ENCODE results near the gene ANXA8. TPM values are rescaled to one million over a fixed set of nuclear protein-coding genes. Genes with fewer than 3 reads are reported as not detected.
"Not testable (repeated sequence)": the region's sequence is repeated elsewhere in the genome, so short reads cannot be mapped to it uniquely, and the experiment has no call there.

Gene ANXA8, protein sequence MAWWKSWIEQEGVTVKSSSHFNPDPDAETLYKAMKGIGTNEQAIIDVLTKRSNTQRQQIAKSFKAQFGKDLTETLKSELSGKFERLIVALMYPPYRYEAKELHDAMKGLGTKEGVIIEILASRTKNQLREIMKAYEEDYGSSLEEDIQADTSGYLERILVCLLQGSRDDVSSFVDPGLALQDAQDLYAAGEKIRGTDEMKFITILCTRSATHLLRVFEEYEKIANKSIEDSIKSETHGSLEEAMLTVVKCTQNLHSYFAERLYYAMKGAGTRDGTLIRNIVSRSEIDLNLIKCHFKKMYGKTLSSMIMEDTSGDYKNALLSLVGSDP
- not detected in 2 replicates for total RNA-seq (2013; cell fraction: nucleolus; rRNA removed)
- total RNA-seq (2014; rRNA removed) (0.16 and 0.45 TPM in 2 replicates), total RNA-seq (2014; rRNA removed; fragmentation: Illumina TruSeq; extraction: Trizol) (0.13 TPM in 1 of 2 replicates, not detected in the other), total RNA-seq (2021) (0.19 TPM in 1 of 2 replicates, not detected in the other), polyA plus RNA-seq (2011; rRNA removed) (not detected in 2 replicates), polyA plus RNA-seq (2014; fragmentation: Illumina TruSeq; extraction: Trizol) (0.19 TPM in 1 of 2 replicates, not detected in the other), polyA plus RNA-seq (2014; fragmentation: Nextera tagmentation; extraction: Ambion mirVana) (under 1 TPM in 1 of 2 experiments, not detected in 1; 0.53 TPM), polyA plus RNA-seq (2014; rRNA removed) (0.41 and 0.43 TPM in 2 replicates), polyA plus RNA-seq (2016; fragmentation: Nextera tagmentation; extraction: Ambion mirVana) (under 1 TPM; 0.10 to 0.47 TPM), polyA minus RNA-seq (2011; rRNA and poly(A)+ RNA removed) (0.22 TPM in 1 of 2 replicates, not detected in the other), Bru-seq, nascent RNA (percentile 4 among the genes with signal in this experiment), BruChase-seq, experiment 1, labeled RNA remaining after a 6-hour chase (percentile 4 among the genes with signal in this experiment), BruChase-seq, experiment 2, labeled RNA remaining after a 2-hour chase (not detected)
- polyA plus RNA-seq (2011; ENCODE audit: low read depth): not detected
- not detected in 2 replicates for polyA plus RNA-seq (2011; cell fraction: cytosol; rRNA removed)
- polyA plus RNA-seq (2011; cell fraction: nucleus; rRNA removed): not detected in 2 replicates
- polyA plus RNA-seq (2012): 0.13 TPM in 1 of 2 replicates, not detected in the other
- 0.94 TPM in 1 of 2 replicates, not detected in the other for polyA minus RNA-seq (2011; cell fraction: cytosol; rRNA and poly(A)+ RNA removed)
- 0.38 TPM in 1 of 2 replicates, not detected in the other for polyA minus RNA-seq (2011; cell fraction: nucleus; rRNA and poly(A)+ RNA removed)
- long read RNA-seq, experiment 1: 0 reads
- long read RNA-seq, experiment 2: 0 reads

DNA sequence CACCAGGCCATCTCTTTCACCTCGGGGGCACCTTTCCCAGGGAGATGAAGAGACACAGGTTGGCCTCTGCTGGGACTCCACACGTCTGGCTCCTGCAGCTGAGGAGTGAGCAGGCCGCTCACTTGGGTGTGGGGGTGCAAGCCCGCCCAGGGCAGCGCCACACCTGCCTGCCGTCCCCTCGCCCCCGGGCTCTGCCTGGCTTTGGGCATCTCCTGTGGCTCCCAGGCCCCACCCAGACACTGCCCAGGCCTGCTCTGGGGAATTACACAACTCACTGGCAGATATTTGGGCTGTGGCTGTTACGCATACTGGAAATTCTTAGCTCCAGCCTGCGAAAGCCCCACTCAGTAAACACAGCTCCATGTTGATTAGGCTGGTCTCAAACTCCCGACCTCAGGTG lies at the start of gene ANXA8:
Gene ANXA8, minus strand, starts transcription at position 193 of the 400 bp plus-strand sequence. Its CDS starts 182 bp downstream, at position 11.
- in situ Hi-C loops (cut with MboI); RAD21 ChIA-PET (ENCODE audit: unreplicated experiment); BruUV-seq (replicated peaks); POLR2A ChIA-PET; H3K4me3 ChIP-seq; FAIRE-seq; H3K4me2 ChIP-seq (ENCODE audit: control insufficient read depth, insufficient read depth); intact Hi-C loops (cut with micrococcal nuclease; ENCODE audit: unreplicated experiment); H3K27ac ChIP-seq (ENCODE audit: control insufficient read depth, insufficient read depth); H4K20me1 ChIP-seq (ENCODE audit: control insufficient read depth, insufficient read depth); H3K4me1 ChIP-seq (ENCODE audit: control insufficient read depth, insufficient read depth, low read length); H3K9ac ChIP-seq (ENCODE audit: control insufficient read depth, insufficient read depth, low read length); DNase-seq (ENCODE audit: low read depth, low spot score); H2AFZ ChIP-seq (ENCODE audit: control insufficient read depth, low read depth, low read length); ATAC-seq; H3K27me3 ChIP-seq (replicated peaks in 1 of 2; ENCODE audit: control insufficient read depth in 2 of 2, insufficient read depth in 2 of 2, low read length in 1 of 2); H3K79me2 ChIP-seq (ENCODE audit: control insufficient read depth, insufficient read depth, low read length); CTCF ChIA-PET; H3K9me3 ChIP-seq (replicated peaks; ENCODE audit: control insufficient read depth, insufficient read depth, low read length); SMC1A ChIA-PET (ENCODE audit: uncharacterized antibody, unreplicated experiment); H3K36me3 ChIP-seq (ENCODE audit: control insufficient read depth in 2 of 2, insufficient read depth in 2 of 2, low read length in 1 of 2): not testable (repeated sequence)
- WGBS (ENCODE audit: insufficient coverage, insufficient replicate concordance, low lambda C conversion rate, missing lambda C conversion rate): 0% methylated on average over 3 of the region's 11 CpGs

DNA sequence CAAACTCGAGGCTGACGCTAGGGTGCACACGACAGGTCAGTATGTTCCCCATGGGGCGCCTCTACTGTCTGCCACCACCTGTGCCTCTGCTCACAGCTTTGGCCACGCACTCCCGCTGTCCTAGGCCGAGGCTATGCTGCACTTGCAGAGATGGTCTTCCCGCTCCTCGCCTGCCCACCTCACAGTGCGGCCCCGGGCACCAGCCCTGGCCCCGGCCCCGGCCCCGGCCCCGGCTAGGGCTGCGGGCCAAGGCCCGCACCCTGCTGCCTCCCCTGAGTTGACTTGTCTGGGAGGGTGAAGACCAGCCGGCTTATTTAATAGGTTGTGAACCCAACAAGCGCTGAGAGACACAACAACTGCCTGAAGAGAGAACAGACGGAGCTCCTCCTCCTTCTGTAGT lies 39.6 kb upstream of the ANXA8 start, which contains the start of gene AGAP9:
Gene AGAP9, minus strand, starts transcription at position 164 of the 400 bp plus-strand sequence. Its CDS starts 112 bp downstream, at position 52.
- CTCF ChIA-PET, FAIRE-seq: not testable (repeated sequence)

DNA sequence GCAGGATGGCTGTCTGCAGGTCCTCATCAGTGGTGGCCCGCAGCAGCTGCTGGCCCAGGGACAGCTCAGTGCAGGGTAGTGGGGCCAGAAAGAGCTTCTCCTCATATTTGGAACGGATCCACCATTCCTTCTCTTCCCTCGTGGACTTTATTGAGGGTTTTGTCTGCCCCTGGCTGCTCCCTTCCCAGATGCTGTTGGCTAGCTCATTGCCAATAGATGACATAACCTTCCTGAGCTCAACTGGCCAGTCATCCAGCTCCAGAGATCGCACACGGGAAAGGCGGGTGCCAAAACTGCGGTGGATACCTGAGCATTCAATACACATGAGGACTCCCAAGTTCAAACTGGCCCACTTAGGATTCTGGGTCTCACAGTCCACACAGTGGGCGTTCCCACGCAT lies 18.4 kb upstream of the ANXA8 start:
- H3K27ac ChIP-seq (ENCODE audit: control insufficient read depth, insufficient read depth); CTCF ChIA-PET; intact Hi-C loops (cut with micrococcal nuclease; ENCODE audit: unreplicated experiment); ATAC-seq; H3K79me2 ChIP-seq (ENCODE audit: control insufficient read depth, insufficient read depth, low read length); H3K27me3 ChIP-seq (replicated peaks in 1 of 2; ENCODE audit: control insufficient read depth in 2 of 2, insufficient read depth in 2 of 2, low read length in 1 of 2); H2AFZ ChIP-seq (ENCODE audit: control insufficient read depth, low read depth, low read length); H3K9me3 ChIP-seq (replicated peaks; ENCODE audit: control insufficient read depth, insufficient read depth, low read length); POLR2A ChIA-PET; SMC1A ChIA-PET (ENCODE audit: uncharacterized antibody, unreplicated experiment); H3K4me1 ChIP-seq (ENCODE audit: control insufficient read depth, insufficient read depth, low read length); H3K36me3 ChIP-seq (ENCODE audit: control insufficient read depth in 2 of 2, insufficient read depth in 2 of 2, low read length in 1 of 2); FAIRE-seq; H4K20me1 ChIP-seq (ENCODE audit: control insufficient read depth, insufficient read depth); RAD21 ChIA-PET (ENCODE audit: unreplicated experiment); DNase-seq (ENCODE audit: low read depth, low spot score); H3K4me2 ChIP-seq (ENCODE audit: control insufficient read depth, insufficient read depth); BruUV-seq (replicated peaks); H3K9ac ChIP-seq (ENCODE audit: control insufficient read depth, insufficient read depth, low read length); in situ Hi-C loops (cut with MboI); H3K4me3 ChIP-seq: not testable (repeated sequence)
- whole genome bisulfite sequencing (ENCODE audit: insufficient coverage, insufficient replicate concordance, low lambda C conversion rate, missing lambda C conversion rate): 98% methylated on average over 6 of the region's 9 CpGs

More for the DNA sequence above, 39.6 kb upstream of the ANXA8 start, which contains the start of gene AGAP9:
- H3K9ac ChIP-seq (ENCODE audit: control insufficient read depth, insufficient read depth, low read length); H3K79me2 ChIP-seq (ENCODE audit: control insufficient read depth, insufficient read depth, low read length); H3K36me3 ChIP-seq (ENCODE audit: control insufficient read depth in 2 of 2, insufficient read depth in 2 of 2, low read length in 1 of 2); H3K4me1 ChIP-seq (ENCODE audit: control insufficient read depth, insufficient read depth, low read length); H4K20me1 ChIP-seq (ENCODE audit: control insufficient read depth, insufficient read depth); H2AFZ ChIP-seq (ENCODE audit: control insufficient read depth, low read depth, low read length); H3K27me3 ChIP-seq (replicated peaks in 1 of 2; ENCODE audit: control insufficient read depth in 2 of 2, insufficient read depth in 2 of 2, low read length in 1 of 2); ATAC-seq; H3K27ac ChIP-seq (ENCODE audit: control insufficient read depth, insufficient read depth); POLR2A ChIA-PET; H3K4me3 ChIP-seq; H3K9me3 ChIP-seq (replicated peaks; ENCODE audit: control insufficient read depth, insufficient read depth, low read length); in situ Hi-C loops (cut with MboI); RAD21 ChIA-PET (ENCODE audit: unreplicated experiment); SMC1A ChIA-PET (ENCODE audit: uncharacterized antibody, unreplicated experiment); intact Hi-C loops (cut with micrococcal nuclease; ENCODE audit: unreplicated experiment); DNase-seq (ENCODE audit: low read depth, low spot score); BruUV-seq (replicated peaks); H3K4me2 ChIP-seq (ENCODE audit: control insufficient read depth, insufficient read depth): not testable (repeated sequence)
- WGBS (ENCODE audit: insufficient coverage, insufficient replicate concordance, low lambda C conversion rate, missing lambda C conversion rate): no CpG with 5 or more reads among the region's 20 CpGs

Data from GM12878 (cell line).